GM19455 (cell line): Measurements from ENCODE around the gene CEACAM16.
"Not testable (repeated sequence)": the region's sequence is repeated elsewhere in the genome, so short reads cannot be mapped to it uniquely, and the experiment has no call there.

Source experiments
- ATAC-seq: cut with Tn5 transposase; IDR thresholded peaks from one replicate; pipeline ENCODE4 v1.9.1; 2021; ENCODE audit not compliant: unreplicated experiment

Gene CEACAM16, protein sequence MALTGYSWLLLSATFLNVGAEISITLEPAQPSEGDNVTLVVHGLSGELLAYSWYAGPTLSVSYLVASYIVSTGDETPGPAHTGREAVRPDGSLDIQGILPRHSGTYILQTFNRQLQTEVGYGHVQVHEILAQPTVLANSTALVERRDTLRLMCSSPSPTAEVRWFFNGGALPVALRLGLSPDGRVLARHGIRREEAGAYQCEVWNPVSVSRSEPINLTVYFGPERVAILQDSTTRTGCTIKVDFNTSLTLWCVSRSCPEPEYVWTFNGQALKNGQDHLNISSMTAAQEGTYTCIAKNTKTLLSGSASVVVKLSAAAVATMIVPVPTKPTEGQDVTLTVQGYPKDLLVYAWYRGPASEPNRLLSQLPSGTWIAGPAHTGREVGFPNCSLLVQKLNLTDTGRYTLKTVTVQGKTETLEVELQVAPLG

GRCh38 chr19:44698492-44699201 lies at the start of gene CEACAM16:
TSS of gene CEACAM16 (plus strand) at chr19:44699151. CDS start at chr19:44701457, 2,306 bp downstream.
- ATAC-seq, result no peak

DNA sequence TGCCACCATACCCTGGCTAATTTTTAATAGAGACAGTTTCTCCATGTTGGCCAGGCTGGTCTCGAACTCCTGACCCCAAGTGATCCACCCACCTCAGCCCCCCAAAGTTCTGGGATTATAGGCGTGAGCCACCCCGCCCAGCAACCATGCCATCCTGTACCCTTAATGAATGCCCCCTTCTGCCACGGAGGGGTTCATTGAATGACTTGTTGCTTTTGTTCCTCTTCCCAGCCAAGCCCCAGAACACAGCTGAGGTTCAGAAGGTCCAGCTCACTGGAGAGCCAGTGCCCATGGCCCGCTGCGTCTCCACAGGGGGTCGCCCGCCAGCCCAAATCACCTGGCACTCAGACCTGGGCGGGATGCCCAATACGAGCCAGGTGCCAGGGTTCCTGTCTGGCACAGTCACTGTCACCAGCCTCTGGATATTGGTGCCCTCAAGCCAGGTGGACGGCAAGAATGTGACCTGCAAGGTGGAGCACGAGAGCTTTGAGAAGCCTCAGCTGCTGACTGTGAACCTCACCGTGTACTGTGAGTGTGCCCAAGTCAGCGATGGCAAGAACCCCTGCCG lies 49.3 kb upstream of the CEACAM16 start:
- ATAC-seq, result no peak

DNA sequence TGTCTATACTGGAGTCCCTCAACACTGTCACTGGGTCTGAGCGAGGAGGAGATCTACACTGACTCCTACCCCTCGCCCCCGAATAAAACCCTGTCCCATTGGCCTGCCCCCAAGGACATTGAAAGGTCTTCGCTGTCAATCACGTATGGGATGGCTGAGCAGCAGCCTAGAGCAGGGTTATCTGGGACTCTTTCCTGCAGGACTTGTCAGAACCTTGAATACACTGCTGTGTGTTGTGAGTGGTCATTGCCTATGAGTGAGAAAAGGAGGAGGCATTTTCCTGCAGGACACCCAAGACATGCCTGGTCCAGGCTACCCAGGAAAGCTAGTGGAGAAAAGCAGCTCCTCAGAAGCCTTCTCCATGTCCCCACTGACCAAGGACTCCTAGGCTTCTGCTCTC lies 45.6 kb upstream of the CEACAM16 start:
- no peak for ATAC-seq

- ATAC-seq, result no peak
These were observed 44.8 kb upstream of the CEACAM16 start for GRCh38 chr19:44653977-44654774.

- no peak for ATAC-seq
These were observed 41.6 kb upstream of the CEACAM16 start for GRCh38 chr19:44657211-44657921.

GRCh38 chr19:44658069-44658733 lies 40.8 kb upstream of the CEACAM16 start:
- ATAC-seq, result no peak

GRCh38 chr19:44660081-44660480 lies 38.9 kb upstream of the CEACAM16 start:
- ATAC-seq, result no peak

DNA sequence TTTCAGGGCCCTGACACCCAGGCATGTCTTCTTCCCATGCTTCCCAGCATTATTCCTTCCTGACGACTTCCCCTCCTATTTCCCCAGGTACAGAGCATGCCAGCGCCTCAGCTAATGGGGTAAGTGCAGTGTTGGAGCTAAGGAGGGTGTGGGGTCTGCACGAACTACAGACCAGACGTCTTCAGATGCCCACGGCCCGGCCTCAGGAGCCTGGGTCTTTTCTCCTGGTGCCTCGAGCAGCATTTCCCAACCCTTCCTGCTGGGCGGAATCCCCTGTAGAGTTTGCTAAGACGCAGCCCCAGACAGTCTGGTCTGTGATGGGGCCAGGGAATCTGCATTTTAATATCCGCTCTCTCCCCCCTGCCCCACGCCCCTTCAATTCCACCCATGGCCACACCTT lies 37.7 kb upstream of the CEACAM16 start:
- ATAC-seq, result no peak

DNA sequence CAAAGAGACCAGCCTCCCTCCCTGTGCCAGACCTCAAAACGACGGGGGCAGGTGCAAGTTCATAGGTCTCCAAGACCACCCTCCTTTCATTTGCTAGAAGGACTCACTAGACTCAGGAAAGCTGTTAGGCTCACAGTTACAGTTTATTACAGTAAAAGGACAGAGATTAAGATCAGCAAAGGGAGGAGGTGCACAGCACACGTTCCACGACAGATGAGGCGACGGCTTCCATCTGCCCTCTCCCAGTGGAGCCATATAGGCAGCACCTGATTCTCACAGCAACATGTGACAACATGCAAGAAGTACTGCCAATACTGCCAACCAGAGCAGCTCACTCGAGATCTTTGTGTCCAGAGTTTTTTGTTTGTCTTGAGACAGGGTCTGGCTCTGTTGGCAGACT lies 37.0 kb upstream of the CEACAM16 start:
- ATAC-seq, result no peak

- no peak for ATAC-seq
These were observed 36.1 kb upstream of the CEACAM16 start for GRCh38 chr19:44662691-44663385.

DNA sequence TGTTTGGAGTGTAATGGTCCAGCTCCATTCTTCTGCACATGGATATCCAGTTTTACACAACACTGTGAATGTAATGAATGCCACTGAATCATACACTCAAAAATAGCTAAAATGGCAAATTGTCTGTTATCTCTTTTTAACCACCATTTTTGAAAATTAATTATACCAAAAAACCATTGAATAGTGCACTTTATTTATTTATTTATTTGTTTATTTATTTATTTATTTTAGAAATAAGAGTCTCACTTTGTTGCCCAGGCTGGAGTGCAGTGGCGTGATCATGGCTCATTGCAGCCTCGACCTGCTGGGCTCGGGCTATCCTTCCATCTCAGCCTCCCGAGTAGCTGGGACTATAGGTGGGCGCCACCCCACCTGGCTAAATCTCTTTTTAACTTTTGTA lies 35.0 kb upstream of the CEACAM16 start:
- no peak for ATAC-seq

GRCh38 chr19:44664976-44665375 lies 34.0 kb upstream of the CEACAM16 start:
- ATAC-seq, result no peak

DNA sequence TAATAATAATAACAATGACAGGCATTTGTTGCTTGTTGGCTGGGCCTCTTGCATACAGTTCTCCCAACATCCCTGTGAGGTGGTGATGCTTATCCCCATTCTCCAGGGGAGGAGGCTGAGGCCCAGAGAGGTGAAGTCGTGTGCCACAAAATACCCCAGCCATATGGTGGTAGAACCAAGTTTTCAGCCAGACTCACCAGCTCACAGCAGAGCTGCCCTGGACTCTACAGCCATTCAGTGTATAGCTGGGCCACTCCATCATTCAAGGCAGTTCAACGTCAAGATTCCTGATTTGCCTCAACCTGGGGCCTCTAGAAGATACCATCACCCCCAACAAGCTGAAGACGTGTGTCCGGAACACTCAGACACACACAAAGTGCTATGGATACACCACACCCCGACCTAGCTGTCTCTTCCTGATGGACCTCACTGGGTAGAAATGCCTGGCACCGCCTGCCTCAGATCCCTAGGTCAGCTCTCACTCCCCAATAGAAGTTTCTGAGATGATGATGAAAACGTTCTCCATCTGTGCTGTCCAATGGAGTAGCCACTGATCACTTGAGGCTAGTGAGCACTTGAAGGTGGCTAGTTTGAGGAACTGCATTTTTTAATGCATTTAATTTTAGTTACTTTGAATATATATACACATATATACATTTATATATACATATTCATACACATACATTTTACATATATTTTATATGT lies 31.9 kb upstream of the CEACAM16 start:
- ATAC-seq, result no peak

DNA sequence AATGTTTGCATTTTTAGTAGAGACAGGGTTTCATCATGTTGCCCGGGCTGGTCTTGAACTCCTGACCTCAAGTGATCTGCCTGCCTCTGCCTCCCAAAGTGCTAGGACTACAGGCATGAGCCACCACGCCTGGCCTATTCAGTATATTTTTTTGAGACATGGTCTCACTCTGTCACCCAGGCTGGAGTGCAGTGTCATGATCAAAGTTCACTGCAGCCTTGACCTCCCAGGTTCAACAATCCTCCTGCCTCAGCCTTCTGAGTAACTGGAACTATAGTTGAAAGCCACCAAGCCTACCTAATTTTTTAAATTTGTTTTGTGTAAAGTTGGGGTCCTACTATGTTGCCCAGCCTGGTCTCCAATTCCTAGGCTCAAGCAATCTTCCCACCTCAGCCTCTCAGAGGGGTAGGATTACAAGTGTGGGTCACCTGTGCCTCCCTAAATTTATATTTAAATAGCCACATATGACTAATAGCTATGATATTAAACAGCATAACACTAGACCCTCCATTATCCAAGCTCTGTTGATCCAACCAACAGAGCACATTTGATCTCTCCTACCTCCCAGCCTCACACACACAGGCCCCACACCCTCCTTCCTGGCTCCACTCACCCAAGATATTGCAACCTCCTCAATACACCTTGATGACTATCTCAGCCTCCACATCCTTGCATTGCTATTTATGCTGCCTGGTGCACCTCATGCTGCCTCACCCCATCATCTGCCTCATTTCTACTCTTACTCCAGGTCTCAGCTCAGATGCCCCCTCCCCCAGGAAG lies 29.8 kb upstream of the CEACAM16 start:
- no peak for ATAC-seq

- not testable (repeated sequence) for ATAC-seq
These were observed 28.9 kb upstream of the CEACAM16 start for GRCh38 chr19:44670027-44670426.

- ATAC-seq, result no peak
These were observed 27.6 kb upstream of the CEACAM16 start, which contains the start of gene CEACAM19 for GRCh38 chr19:44671400-44671799. TSS of gene CEACAM19 (plus strand) at chr19:44671482. CDS start at chr19:44671932, 450 bp downstream.

GRCh38 chr19:44672226-44672625 lies 26.7 kb upstream of the CEACAM16 start:
- ATAC-seq, result no peak

- ATAC-seq, result no peak
These were observed 25.4 kb upstream of the CEACAM16 start for GRCh38 chr19:44673510-44673909.
